Naive B cell (primary cell): Measurements from ENCODE around the gene TOMM34. TPM values are rescaled to one million over a fixed set of nuclear protein-coding genes. Genes with fewer than 3 reads are reported as not detected.

Experiments
- ATAC-seq, 2 donors: fragments of 150-1000 bp; cut with Tn5 transposase; 2 replicates each; pipeline ENCODE4 v1.10.0; 2021; ENCODE audit warnings: low read depth in 2 of 2, mild to moderate bottlenecking in 2 of 2, moderate library complexity in 2 of 2
- DNase-seq: peaks from one replicate; pipeline ENCODE4 v3.0.0; 2022
- H3K27ac Mint-ChIP-seq, 6 donors: one replicate each; pipeline ENCODE4 v1.8.0; 2020 to 2022; ENCODE audit warnings: mild to moderate bottlenecking in 6 of 6, mixed read lengths in 6 of 6, moderate library complexity in 5 of 6, inconsistent platforms in 2 of 6
- H3K27me3 Mint-ChIP-seq, 3 donors: one replicate each; pipeline ENCODE4 v1.8.0; 2021 to 2022; ENCODE audit warnings: mixed read lengths in 3 of 3, mild to moderate bottlenecking in 1 of 3
- H3K36me3 Mint-ChIP-seq, 2 donors: one replicate each; pipeline ENCODE4 v1.8.0; 2020 to 2022; ENCODE audit warnings: mixed read lengths in 2 of 2, inconsistent platforms in 1 of 2, mild to moderate bottlenecking in 1 of 2
- H3K4me1 Mint-ChIP-seq, 3 donors: one replicate each; pipeline ENCODE4 v1.8.0; 2020 to 2022; ENCODE audit warnings: mixed read lengths in 3 of 3, inconsistent platforms in 1 of 3, mild to moderate bottlenecking in 1 of 3, moderate library complexity in 1 of 3
- H3K4me3 Mint-ChIP-seq, 8 donors: one replicate each; pipeline ENCODE4 v1.8.0; 2020 to 2022; ENCODE audit warnings: mild to moderate bottlenecking in 8 of 8, mixed read lengths in 8 of 8, moderate library complexity in 8 of 8, inconsistent platforms in 2 of 8
- H3K9me3 Mint-ChIP-seq, 7 donors: one replicate each; pipeline ENCODE4 v1.8.0; 2020 to 2022; ENCODE audit warnings: mixed read lengths in 7 of 7, mild to moderate bottlenecking in 5 of 7, inconsistent platforms in 2 of 7, moderate library complexity in 1 of 7
- polyA plus RNA-seq, 6 donors: library from polyadenylated mRNA; unstranded; fragments of 300-500 nt; fragmentation: Illumina TruSeq; gene quantifications; one replicate each; pipeline ENCODE4 v1.2.3, GENCODE V29; 2021; ENCODE audit warnings: low read depth in 6 of 6

Gene TOMM34, protein sequence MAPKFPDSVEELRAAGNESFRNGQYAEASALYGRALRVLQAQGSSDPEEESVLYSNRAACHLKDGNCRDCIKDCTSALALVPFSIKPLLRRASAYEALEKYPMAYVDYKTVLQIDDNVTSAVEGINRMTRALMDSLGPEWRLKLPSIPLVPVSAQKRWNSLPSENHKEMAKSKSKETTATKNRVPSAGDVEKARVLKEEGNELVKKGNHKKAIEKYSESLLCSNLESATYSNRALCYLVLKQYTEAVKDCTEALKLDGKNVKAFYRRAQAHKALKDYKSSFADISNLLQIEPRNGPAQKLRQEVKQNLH
- polyA plus RNA-seq = 10 to 100 TPM; 24.8 to 49.1 (median 38.4) TPM

DNA sequence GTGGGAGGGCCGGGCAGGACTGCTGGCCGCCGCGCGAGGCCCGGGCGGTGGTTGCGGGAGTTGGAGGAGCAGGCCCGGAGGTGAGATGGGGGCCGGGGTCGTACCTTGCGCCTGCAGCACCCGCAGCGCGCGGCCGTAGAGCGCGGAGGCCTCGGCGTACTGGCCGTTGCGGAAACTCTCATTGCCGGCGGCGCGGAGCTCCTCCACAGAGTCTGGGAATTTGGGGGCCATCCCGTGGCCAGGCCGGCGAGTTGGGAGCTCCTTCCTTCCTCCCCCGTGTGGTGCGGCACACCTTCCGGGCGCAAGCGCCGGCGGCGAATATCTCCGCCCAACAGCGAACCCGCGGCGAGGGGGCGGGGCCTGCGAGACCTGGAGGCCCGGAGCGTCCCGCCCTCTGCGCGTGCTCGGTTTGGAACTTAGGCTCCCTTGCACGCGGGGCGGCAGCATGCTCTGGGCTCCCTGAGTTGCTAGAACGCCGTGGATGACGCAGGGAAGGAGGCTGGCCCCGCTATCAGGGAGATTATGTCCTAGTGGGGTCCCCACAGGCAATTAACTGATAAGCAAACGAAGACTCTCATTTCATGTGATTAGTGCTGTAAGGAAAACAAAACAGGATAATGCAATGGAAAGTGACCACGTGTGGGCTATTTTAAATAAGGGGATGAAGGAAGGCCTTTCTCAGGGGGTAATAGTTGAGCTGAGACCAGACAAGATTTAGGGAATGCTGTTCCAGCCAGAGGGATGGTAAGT, at the start of gene TOMM34:
Gene TOMM34 (minus strand): TSS at position 295 of the 750 bp plus-strand sequence. CDS start 64 bp downstream, at position 231.
- ATAC-seq = peak; percentile 91
- DNase-seq = peak; percentile 91
- peak within 1 kb of the TSS; percentile 88 to 99 (median 98) for H3K27ac Mint-ChIP-seq
- no peaks in the 10 kb centered on the region for H3K9me3 Mint-ChIP-seq
- H3K4me1 Mint-ChIP-seq = peaks cover 62 to 67% (median 65%) of the 10 kb centered on the region in 3 donors
- peaks cover 0 to under 1% of the 10 kb centered on the region in 2 donors for H3K36me3 Mint-ChIP-seq
- H3K4me3 Mint-ChIP-seq = peak within 1 kb of the TSS; percentile 95 to 99 (median 98)
- no peaks in the 10 kb centered on the region for H3K27me3 Mint-ChIP-seq

DNA sequence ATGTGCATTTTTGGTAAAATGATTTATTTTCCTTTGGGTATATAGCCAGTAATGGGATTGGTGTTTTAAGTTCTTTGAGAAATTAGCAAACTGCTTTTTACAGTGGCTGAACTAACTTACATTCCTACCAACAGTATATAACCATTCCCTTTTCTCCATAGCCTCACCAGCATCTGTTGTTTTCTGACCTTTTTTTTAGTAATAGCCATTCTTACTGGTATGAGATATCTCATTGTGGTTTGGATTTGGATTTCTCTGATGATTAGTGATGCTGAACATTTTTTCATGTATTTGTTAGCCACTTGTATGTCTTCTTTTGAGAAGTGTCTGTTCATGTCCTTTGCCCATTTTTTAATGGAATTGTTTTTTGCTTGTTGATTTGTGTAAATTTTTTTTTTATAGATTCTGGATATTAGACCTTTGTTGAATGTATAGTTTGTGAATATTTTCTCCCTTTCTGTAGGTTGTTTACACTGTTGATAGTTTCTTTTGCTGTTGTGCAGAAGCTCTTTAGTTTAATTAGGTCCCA, 48.4 kb upstream of the TOMM34 start:
- Mint-ChIP-seq H3K4me3 (no peak overlapping the region), H3K9me3 (no peaks in the 10 kb centered on the region)

DNA sequence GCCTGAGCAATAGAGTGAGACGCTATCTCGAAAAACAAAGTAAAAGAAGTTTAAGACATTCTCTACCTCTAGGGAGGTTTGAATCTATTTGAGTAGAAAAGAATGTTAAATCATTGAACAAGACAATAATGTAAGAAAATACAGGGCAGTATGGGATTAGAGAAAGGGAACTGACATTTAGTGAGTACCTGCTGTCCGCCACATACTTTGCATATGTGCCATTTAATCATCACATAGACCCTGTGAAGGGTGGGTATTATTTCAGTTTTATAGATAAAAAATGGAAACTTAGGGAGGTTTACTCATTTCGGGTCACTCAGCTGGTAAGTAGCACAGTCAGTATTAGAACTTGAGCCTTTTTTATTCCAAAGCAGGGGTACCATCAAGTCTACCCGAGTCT, 37.5 kb upstream of the TOMM34 start:
- Mint-ChIP-seq H3K9me3 (no peaks in the 10 kb centered on the region), H3K27me3 (no peaks in the 10 kb centered on the region), H3K4me1 (peaks cover 36 to 58% (median 39%) of the 10 kb centered on the region in 3 donors), H3K27ac (peak overlapping the region in 5 of 6 donors; percentile 71 to 96 (median 79)), H3K36me3 (peaks cover 43 to 51% of the 10 kb centered on the region in 2 donors), H3K4me3 (peak overlapping the region; percentile 5 to 79 (median 52))
- DNase-seq (peak; percentile 20), ATAC-seq (peak; percentile 89 to 97)

More for the DNA sequence above, 48.4 kb upstream of the TOMM34 start:
- Mint-ChIP-seq H3K36me3 (peaks cover 5 to 21% of the 10 kb centered on the region in 2 donors), H3K4me1 (peaks cover 21 to 34% (median 31%) of the 10 kb centered on the region in 3 donors), H3K27ac (peak overlapping the region in 4 of 6 donors; percentile 13 to 70 (median 58)), H3K27me3 (no peaks in the 10 kb centered on the region)
- no peak for DNase-seq
- no peak for ATAC-seq

DNA sequence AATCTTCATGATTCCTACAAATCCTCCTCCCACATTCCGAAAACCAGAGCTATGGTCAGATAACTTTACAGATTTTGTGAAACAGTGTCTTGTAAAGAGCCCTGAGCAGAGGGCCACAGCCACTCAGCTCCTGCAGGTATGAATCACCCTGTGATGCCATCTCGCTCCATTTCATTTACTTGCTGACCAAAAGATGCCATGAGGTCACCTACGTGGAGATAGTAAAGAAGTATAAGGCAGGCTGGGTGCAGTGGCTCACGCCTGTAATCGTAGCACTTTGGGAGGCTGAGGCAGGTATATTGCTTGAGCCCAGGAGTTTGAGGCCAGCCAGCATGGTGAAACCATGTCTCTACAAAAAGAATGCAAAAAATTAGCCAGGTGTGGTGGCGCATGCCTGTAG, 37.0 kb upstream of the TOMM34 start:
- Mint-ChIP-seq H3K4me3 (peak overlapping the region in 6 of 8 donors; percentile 35 to 79 (median 56)), H3K36me3 (peaks cover 39 to 49% of the 10 kb centered on the region in 2 donors), H3K27ac (peak overlapping the region in 5 of 6 donors; percentile 71 to 96 (median 79)), H3K27me3 (no peaks in the 10 kb centered on the region), H3K9me3 (no peaks in the 10 kb centered on the region), H3K4me1 (peaks cover 36 to 58% (median 39%) of the 10 kb centered on the region in 3 donors)
- ATAC-seq = no peak
- no peak for DNase-seq

DNA sequence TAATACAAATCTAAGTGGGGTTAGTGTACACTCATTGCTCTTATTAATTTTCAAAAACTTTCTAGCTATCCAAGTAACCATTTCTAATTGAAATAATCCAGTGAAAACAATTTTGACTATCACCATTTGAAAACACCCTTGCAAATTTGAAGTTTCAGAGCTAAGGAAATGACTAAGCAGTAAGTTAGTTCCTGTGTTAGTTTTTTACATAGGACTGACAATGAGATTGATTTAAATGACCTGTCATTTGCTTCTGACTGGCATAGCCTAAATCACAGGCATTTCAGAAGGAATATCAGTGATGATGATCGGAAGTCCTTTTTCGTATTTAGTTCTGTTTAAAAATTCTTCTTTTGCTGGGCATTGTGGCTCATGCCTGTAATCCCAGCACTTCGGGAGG, 33.1 kb upstream of the TOMM34 start:
- peak overlapping the region in 2 of 8 donors; percentile 35 to 39 for H3K4me3 Mint-ChIP-seq
- peaks cover 51 to 75% (median 69%) of the 10 kb centered on the region in 3 donors for H3K4me1 Mint-ChIP-seq
- H3K27ac Mint-ChIP-seq = peak overlapping the region in 5 of 6 donors; percentile 20 to 78 (median 56)
- peaks cover 0 to 3% (median 0%) of the 10 kb centered on the region in 7 donors for H3K9me3 Mint-ChIP-seq
- DNase-seq (no peak), ATAC-seq (no peak)
- H3K36me3 Mint-ChIP-seq = peaks cover 36 to 39% of the 10 kb centered on the region in 2 donors
- H3K27me3 Mint-ChIP-seq = no peaks in the 10 kb centered on the region

DNA sequence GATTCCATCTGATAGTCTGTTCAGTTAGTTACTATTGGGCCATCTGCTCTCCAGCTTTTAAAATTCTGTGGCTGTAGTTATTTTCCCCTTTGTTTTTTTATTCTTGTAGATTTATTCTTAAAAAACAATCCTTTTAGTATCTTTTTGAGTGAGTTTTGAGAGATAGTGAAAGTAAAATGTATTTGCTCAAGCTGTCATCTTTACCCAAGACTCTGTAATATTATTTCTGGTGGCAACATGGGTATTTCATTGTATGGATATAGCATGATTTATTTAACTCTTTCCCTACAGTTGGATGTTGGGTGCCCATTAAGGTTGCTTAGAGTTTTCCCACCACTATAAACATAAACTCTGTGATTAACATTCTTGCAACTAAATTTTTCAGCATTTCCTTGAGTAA, 30.8 kb upstream of the TOMM34 start:
- peak overlapping the region; percentile 83 to 95 (median 92) for H3K27ac Mint-ChIP-seq
- DNase-seq (no peak), ATAC-seq (no peak)
- peak overlapping the region; percentile 57 to 83 (median 76) for H3K4me3 Mint-ChIP-seq
- H3K27me3 Mint-ChIP-seq = no peaks in the 10 kb centered on the region
- H3K9me3 Mint-ChIP-seq = peaks cover 0 to 3% (median 0%) of the 10 kb centered on the region in 7 donors
- peaks cover 41 to 63% (median 57%) of the 10 kb centered on the region in 3 donors for H3K4me1 Mint-ChIP-seq
- peaks cover 27% of the 10 kb centered on the region in 2 donors for H3K36me3 Mint-ChIP-seq

DNA sequence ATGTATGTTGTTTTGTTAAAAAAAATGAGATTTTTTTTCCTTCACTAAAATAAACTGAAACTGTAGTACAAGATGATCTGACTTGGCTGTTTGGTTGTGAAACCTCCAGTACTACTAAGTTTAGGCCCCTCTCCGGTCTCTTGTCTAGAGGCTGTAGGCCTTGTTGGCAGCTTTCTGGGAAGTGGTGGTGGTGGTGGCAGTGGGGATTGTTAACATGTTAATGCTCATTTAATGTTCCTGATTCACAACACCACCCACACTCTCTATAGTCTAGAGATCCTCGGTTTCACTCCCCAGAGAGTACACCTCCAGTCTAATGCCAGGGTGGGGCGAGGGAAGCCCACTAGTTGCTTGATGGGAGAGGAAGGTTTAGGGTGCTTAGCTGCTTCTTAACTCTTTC, 30.2 kb upstream of the TOMM34 start:
- H3K9me3 Mint-ChIP-seq = peaks cover 0 to 3% (median 0%) of the 10 kb centered on the region in 7 donors
- peaks cover 28 to 31% of the 10 kb centered on the region in 2 donors for H3K36me3 Mint-ChIP-seq
- no peak for DNase-seq

DNA sequence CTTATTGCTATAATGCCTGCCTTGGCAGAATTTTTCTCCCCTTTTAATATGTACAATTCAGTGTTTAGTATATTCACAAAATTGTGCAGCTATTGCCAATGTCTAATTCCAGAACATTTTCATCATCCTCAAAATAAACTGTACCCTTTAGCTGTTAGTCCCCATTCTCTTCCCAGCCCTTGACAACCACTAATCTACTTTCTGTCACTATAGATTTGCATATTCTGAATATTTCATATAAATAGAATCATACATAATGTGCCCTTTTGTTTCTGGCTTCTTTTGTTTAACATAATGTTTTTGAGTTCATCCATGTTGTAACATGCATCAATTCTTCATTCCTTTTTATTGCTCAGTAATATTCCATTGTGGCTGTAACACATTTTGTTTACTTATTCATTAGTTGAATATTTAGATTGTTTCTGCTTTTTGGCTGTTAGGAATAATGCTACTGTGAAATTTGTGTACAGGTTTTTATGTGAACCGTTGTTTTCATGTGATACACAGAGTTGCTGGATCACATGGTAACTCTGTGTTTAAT, 28.5 kb upstream of the TOMM34 start:
- no peaks in the 10 kb centered on the region for H3K27me3 Mint-ChIP-seq
- peaks cover 43 to 67% (median 52%) of the 10 kb centered on the region in 3 donors for H3K4me1 Mint-ChIP-seq
- H3K36me3 Mint-ChIP-seq = peaks cover 28 to 31% of the 10 kb centered on the region in 2 donors
- no peak for DNase-seq
- peaks cover 0 to 3% (median 0%) of the 10 kb centered on the region in 7 donors for H3K9me3 Mint-ChIP-seq
- H3K4me3 Mint-ChIP-seq = no peak overlapping the region
- peak overlapping the region in 4 of 6 donors; percentile 36 to 90 (median 65) for H3K27ac Mint-ChIP-seq
- no peak for ATAC-seq

More for the DNA sequence above, 30.2 kb upstream of the TOMM34 start:
- Mint-ChIP-seq H3K27me3 (no peaks in the 10 kb centered on the region), H3K4me1 (peaks cover 43 to 66% (median 57%) of the 10 kb centered on the region in 3 donors), H3K4me3 (peak overlapping the region; percentile 57 to 83 (median 76)), H3K27ac (peak overlapping the region; percentile 83 to 95 (median 92))
- peak; percentile 59 to 77 for ATAC-seq

DNA sequence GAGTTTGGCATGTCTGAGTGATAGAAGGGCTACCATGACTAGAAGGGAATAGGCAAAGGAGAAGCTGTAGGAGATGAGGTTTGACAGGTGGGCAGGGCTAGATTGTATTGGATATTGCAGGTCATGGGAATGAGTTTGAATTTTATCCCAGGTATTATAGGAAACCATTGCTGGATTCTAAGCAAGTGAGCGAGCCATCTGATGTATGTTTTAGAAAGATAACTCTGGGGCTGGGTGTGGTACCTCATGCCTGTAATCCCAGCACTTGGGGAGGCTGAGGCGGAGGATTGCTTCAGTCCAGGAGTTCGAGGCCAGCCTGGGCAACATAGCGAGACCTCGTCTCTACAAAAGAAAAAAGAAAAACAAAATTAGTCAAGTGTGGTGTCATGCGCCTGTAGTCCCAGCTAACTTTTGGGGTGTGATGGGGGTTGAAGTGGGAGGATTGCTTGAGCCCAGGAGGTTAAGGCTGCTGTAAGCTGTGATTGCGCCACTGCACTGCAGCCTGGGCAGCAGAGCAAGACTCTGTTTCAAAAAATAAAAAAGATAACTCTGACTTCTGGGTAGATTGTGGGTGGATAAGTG, 23.0 kb upstream of the TOMM34 start:
- peaks cover 43 to 63% (median 55%) of the 10 kb centered on the region in 3 donors for H3K4me1 Mint-ChIP-seq
- peak overlapping the region; percentile 6 to 99 (median 86) for H3K27ac Mint-ChIP-seq
- peak overlapping the region in 5 of 8 donors; percentile 7 to 54 (median 16) for H3K4me3 Mint-ChIP-seq
- no peaks in the 10 kb centered on the region for H3K9me3 Mint-ChIP-seq
- DNase-seq (no peak), ATAC-seq (no peak)
- H3K27me3 Mint-ChIP-seq = no peaks in the 10 kb centered on the region
- peaks cover 25 to 31% of the 10 kb centered on the region in 2 donors for H3K36me3 Mint-ChIP-seq

DNA sequence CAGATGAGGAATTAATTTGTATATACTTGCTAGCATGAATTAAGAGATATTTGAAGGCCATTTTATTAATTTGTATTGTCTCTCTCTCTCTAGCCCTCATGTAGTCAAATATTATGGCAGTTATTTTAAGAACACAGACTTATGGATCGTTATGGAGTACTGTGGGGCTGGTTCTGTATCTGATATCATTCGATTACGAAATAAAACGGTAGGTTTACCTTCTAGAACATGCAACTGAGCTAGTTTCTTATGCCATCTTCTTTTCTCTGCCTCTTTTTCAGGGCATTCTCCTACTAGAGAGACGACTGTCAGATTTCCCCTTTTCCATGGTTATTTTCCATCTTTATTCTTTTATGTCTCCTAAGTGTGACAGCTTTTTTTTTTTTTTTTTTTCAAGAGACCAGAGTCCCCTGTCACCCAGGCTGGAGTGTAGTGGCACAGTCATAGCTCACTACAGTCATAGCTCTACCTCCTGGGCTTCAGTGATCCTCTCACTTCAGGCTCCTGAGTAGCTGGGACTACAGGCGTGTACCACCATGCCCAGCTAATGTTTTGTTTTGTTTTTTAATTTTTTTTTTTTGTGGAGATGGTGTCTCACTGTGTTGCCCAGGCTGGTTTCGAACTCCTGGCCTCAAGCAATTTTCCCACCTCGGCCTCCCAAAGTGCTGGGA, 21.7 kb upstream of the TOMM34 start:
- peaks cover 24 to 32% of the 10 kb centered on the region in 2 donors for H3K36me3 Mint-ChIP-seq
- peak overlapping the region in 1 of 8 donors; percentile 26 for H3K4me3 Mint-ChIP-seq
- H3K27ac Mint-ChIP-seq = peak overlapping the region; percentile 23 to 99 (median 99)
- DNase-seq = no peak
- no peaks in the 10 kb centered on the region for H3K27me3 Mint-ChIP-seq
- peaks cover 51 to 72% (median 65%) of the 10 kb centered on the region in 3 donors for H3K4me1 Mint-ChIP-seq
- no peak for ATAC-seq
- H3K9me3 Mint-ChIP-seq = no peaks in the 10 kb centered on the region

DNA sequence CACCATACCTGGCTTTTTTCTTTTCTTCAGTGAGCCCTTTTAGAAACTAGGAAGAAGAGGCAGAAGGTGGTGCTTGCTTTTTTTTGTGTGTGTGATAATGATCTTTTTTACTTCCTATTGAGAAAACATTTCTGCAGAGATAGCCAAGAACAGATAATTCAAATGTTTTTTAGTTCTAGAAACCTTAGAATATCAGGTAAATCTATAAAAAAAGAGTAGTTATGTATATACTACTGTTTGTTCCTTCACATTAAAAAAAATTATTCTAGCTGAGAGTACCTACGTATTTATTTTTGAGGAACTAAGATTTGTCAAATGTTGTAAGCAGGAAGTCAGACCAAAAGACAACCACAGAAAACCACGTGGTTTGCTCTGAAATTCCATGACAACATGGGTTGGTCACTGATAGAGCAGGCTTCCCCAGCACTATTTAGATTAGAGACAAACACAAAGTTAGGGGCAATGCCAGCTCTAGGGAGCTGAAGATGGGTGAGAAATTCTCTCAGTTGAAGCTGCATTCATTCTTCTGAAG, 19.0 kb upstream of the TOMM34 start:
- H3K27me3 Mint-ChIP-seq = no peaks in the 10 kb centered on the region
- DNase-seq (peak; percentile 84), ATAC-seq (peak; percentile 96)
- peak overlapping the region; percentile 45 to 89 (median 80) for H3K4me3 Mint-ChIP-seq
- H3K36me3 Mint-ChIP-seq = peaks cover 34 to 38% of the 10 kb centered on the region in 2 donors
- H3K4me1 Mint-ChIP-seq = peaks cover 56 to 66% (median 60%) of the 10 kb centered on the region in 3 donors
- peak overlapping the region; percentile 98 to 99 (median 99) for H3K27ac Mint-ChIP-seq
- no peaks in the 10 kb centered on the region for H3K9me3 Mint-ChIP-seq

DNA sequence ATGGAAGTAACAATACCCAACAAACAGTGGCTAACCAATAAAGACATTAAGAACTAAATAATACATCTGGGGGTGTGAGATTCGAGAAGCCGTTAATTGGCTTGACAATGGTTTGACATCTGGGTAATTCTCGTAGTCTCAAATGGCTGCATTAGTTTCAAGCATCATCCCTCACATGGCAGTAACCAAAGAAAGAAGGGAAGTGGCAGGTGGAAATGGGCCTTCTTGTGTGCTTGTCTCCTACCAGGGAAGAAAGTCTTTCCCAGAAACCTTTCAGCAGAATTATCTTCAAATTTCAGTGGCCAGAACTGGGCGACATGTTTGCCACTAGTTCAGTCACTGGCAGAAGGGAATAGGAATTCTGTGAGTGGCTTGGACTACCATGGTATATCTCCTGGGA, 16.5 kb upstream of the TOMM34 start:
- no peaks in the 10 kb centered on the region for H3K27me3 Mint-ChIP-seq
- ATAC-seq = no peak
- peak overlapping the region in 5 of 6 donors; percentile 13 to 99 (median 98) for H3K27ac Mint-ChIP-seq
- no peak for DNase-seq
- peak overlapping the region in 1 of 8 donors; percentile 74 for H3K4me3 Mint-ChIP-seq
- no peaks in the 10 kb centered on the region for H3K9me3 Mint-ChIP-seq
- H3K4me1 Mint-ChIP-seq = peaks cover 46 to 61% (median 53%) of the 10 kb centered on the region in 3 donors
- peaks cover 30 to 37% of the 10 kb centered on the region in 2 donors for H3K36me3 Mint-ChIP-seq
